ENCODE measurements around the gene FRMD1.

DNA sequence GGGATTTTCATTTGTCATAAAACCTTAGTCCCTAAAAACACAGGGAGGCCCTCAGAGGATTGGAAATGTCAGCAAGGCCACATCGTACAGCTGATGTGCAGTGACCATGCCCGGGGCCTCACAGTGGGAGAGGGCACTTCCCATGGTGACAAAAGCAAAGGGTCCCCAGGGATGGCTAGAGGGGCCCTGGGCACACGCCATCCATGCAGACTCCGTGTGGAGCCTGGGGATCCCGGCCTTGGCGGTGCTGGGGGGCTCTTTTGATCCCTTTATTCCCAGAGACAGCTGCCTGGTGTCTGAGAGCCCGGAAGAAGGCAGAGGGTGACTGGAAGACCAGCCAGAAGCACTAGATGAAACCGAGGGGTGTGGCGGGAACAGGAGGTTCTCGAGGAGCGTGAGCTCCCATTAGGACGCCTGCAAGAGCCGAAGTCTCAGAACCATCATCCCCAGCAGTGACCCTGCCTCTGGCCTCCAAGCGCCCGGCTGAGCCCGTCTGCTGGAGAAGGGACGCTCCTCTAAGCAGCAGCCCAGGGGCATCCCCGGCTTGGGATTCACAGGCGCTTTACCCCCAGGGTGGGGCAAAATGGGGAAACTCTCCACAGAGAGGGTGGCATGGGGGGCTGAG is 49.1 kb upstream of the FRMD1 start:
- no peak for TF ChIP-seq POLR2A (IDR thresholded peaks at IDR 0.05)
- TF ChIP-seq, protein P1, sequence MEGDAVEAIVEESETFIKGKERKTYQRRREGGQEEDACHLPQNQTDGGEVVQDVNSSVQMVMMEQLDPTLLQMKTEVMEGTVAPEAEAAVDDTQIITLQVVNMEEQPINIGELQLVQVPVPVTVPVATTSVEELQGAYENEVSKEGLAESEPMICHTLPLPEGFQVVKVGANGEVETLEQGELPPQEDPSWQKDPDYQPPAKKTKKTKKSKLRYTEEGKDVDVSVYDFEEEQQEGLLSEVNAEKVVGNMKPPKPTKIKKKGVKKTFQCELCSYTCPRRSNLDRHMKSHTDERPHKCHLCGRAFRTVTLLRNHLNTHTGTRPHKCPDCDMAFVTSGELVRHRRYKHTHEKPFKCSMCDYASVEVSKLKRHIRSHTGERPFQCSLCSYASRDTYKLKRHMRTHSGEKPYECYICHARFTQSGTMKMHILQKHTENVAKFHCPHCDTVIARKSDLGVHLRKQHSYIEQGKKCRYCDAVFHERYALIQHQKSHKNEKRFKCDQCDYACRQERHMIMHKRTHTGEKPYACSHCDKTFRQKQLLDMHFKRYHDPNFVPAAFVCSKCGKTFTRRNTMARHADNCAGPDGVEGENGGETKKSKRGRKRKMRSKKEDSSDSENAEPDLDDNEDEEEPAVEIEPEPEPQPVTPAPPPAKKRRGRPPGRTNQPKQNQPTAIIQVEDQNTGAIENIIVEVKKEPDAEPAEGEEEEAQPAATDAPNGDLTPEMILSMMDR (IDR thresholded peaks at IDR 0.05 in 4 of 5, conservative IDR thresholded peaks at IDR 0.05 in 1 of 5), result no peak

Measured in gastrocnemius medialis (tissue), 4 donors.